Measurements from ENCODE around the gene BARD1.

The BARD1 gene

DNA sequence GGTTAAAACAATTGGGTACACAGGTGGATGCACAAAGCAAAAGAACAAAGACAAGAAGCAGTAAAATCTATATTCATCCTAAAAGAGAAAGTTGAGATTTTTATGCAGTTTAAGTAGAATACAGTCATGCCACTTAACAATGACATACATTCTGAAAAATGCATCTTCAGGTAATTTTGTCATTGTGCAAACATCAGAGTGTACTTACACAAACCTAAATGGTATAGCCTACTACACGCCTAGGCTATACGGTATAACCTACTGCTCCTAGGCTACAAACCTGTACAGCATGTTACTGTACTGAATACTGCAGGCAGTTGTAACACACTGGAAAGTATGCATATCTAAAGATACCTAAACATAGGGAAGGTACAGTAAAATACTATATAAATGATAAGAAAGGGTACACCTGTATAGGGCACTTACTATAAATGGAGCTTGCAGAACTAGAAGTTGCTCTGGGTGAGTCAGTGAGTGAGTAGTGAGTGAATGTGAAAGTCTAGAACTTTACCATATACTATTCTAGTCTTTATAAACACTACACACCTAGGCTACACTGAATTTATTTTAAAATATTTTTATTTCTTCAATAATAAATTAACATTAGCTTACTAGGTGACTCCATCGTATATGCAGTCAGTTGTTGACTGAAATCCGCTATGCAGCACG, 132.9 kb downstream of the BARD1 start:
- DNase-seq (ENCODE audit: low spot score), result no peak
- no peak for FAIRE-seq
